Stimulated activated naive CD8-positive, alpha-beta T cell treated with anti-CD3 and anti-CD28 coated beads, Interleukin-15, Interleukin-2, amounts not matched to agents 100 U/mL and 50 U/mL, for 24 hours (primary cell): ENCODE measurements around the gene PRSS38.

Experiments
- ATAC-seq: fragments of 150-1000 bp; cut with Tn5 transposase; one replicate; pipeline ENCODE4 v1.10.0; 2021
- DNase-seq: peaks from one replicate; pipeline ENCODE4 v3.0.0; 2021

PRSS38 gene

DNA sequence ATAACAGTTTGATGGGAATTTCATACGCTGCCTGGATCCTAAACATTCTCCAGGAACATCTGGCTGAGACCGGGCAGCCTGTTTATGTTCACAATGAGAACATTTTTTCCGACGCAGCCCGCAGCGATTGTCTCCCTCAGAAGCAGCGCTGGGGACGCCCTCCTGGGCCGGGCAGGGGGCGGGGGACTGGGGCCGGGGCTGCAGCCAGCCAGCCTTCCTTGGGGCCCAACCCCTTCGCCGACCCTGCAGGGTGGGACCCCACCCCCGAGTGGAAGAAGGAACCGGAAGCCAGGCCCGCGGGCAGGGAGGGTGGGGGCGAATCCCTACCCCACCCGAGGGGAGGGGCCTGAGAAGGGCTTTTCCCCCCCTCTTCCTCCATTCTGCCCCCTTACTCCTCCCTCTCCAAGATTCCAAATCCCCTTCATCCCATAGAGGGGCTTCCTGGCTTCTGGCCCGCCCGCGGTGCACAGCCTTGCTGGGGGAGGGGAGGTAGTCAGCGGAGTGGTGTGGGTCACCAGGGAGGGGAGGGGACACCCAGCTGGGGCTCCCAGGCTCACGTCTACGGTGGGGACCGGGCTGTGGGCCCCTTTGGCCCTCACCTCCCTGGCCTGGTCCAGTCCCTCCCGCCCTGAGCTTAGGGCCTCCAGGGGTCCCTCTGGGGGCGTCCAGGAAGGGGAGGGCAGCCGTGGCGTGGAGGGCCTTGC lies 71.7 kb downstream of the PRSS38 start:
- DNase-seq = peak; percentile 36
- no peak for ATAC-seq

DNA sequence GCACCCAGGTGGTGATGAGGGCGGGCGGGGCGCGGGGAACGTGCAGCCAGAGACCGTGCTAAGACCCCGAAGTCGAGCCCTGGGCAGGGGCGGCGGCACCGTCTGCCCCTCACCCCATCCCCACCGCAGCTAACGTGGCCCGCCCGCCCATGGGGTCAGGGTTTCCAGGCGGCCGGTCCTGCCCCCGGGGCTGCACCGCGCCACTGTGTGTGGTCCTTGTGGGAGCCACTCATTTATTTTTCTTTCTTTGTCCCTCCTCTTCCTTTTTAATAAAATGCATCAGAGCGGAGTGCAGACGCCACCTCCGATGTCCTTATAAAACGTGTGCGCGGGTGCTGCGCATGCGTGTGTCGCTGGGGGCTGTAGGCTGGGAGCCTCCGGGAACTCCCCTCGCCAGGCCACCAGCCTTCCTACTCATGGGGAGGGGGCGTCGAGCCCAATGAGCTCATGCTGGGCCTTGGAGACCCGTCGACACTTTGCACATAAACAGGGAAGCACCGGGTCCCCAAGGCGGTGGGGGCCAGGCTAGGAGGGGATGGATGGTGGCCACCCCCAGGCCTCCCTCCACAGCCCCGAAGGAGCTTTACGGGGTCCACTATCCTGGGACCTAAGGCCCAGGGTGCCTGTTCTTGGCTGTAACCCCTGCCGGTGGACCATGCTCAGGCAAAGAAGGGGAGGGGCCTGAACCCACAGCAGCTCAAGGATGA lies 72.4 kb downstream of the PRSS38 start:
- DNase-seq = no peak
- ATAC-seq = no peak

DNA sequence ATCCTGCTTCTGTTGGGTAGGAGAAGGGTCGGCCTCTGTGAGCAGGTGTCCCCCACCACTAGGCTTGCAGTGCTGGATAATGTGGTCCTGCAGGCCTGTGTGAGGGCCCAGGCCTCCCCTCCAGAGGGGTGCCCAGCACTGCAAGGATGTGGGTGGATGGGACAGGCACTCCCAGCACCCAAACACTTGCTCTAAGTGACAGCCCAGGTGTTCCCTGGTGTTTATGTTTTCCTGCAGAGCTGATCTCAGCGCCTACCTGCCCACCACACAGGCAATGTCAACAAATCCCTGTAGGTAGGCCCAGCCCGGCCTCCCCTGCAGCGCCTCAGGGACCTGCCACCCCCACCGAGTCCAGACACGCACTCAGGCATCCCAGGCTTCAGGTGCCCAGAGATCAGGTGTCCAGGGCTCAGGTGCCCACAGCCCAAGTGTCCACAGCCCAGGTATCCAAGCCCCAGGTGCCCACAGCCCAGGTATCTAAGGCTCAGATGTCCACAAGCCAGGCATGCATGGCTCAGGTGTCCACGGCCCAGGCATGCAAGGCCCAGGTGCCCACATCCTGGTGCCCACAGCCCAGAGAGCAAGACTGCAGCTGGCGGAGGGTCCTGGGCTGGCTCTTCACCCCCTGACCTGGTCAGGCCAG lies 73.0 kb downstream of the PRSS38 start:
- no peak for ATAC-seq
- no peak for DNase-seq

DNA sequence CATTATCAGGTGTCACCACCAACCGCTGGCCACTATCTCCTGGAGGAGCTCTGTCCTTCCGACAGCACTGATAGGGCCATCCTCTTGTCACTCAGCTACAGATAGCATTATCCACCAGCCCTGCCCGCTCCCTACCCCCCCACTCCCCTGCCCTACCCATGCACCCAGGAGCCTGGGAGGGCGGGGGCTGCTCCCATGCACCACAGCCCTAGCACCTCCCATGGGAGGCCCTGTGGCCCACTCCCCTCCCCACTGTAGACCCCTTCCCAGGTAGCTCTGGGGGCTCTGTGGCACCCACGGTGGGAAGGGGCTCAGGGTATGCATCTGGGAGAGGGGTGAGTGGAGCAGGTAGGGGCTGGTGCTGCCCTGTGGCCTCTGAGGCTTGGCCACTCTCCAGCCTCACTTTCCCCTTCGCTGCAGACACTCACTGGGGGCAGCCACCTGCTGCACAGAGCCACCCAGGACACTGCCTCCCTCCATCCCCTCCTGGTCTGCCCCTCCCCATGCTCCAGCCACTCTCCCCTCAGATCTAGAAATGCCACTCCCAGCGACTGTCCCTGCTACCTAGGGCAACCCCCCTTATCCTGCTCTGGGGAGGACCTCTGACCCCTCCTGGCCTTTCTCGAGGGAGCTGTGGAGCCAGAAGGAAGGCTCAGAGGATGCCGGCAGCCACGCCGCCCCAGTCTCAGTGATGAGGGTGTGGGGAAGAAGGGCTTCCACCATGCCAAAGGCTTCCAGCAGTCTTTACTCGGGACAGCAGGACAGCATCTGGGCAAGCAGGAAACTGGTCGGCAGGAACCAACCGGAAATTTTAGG lies 73.8 kb downstream of the PRSS38 start:
- ATAC-seq = no peak
- no peak for DNase-seq

DNA sequence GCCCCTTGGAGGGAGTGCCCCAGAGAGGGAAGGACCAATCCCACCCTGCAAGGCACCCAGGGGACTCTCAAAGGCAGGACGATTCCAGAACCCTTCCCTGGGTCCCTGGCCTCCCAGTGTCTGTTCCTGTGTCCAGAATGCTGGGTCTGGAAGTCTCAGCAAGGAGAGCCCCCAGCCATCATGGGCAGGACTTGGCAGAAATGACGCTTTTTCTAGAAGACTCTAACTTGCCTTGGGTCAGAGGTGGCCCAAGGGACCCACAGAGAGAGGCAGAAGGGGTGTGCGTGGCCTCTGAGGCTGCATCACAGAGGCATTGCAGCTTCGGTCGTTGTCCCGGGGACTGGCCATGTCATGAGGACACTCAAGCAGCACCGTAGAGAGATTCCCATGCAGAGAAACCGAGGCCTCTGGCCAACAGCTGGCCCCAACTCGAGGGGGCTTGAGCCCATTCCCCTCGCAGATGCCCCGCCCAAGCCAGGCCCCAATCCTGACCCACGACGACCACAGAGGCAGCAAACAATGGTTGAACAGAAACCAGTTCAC lies 74.5 kb downstream of the PRSS38 start:
- DNase-seq (no peak), ATAC-seq (no peak)

DNA sequence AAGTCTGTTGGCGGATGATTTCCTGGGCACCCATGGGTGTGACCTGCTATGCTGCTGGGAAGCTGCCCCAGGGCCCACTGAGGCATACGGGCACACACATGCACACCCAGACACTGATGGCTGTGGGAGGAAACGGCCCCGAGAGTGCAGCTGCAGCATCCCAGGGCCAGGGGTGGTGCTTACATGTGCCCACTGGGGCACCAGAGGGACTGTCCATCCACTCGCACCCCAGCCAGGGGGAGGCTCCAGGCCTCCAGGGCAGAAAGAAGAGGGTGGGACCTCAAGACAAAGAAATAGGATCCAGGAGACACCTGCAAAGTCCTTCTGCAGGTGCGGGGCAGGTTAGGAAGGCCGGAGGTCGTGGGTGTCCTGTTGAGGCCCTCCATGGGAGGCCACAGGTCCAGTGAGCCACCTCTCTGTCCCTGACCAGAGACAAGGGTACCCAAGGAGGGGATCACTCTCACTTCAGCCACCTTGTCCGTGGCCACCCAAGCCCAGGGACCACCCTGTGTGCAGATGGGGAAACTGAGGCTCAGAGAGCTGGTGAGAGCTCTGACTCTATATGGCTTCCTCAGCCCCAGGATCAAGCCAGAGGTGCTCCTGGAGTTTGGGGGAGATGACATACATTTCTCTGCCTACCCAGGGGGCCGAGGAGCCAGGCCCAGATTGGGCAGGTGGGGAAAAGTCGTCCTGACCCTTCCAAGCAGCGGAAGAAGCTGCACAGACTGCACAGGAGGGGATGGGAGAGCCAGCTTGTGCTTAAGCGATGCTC lies 75.2 kb downstream of the PRSS38 start:
- ATAC-seq = no peak
- no peak for DNase-seq

DNA sequence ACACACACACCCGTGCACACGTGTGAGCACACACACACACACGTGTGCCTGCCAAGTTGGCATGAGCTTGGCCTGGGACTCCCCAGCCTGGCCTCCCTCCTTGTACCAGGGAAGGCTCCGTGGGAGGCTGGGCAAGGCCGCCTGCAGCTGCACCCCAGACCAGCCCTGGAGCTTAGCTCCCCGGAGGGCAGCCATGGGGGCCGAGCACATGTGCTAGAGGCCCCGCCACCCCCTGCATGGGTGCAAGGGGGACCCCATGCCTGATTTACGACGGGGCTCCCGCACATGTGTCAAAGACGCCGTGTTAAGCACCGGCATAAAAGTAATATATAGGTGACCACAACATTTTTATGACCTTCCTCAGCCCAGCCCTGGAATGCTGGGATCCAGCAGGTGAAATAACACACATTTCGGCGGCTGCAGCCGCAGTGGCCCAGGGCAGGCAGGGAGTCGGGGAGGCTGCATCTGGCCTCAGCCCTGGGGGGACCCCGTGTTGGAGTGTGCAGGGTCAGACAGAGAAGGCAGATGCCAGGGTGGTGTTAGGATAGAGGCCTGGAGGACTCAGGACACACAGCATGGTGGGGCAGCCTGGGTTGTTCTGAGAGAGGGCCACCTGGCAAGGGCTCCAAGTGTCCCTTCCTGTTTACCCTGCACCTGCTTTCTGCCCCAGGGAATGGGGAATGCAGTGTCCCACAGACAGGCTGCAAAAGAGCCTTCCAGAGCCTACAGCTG lies 75.9 kb downstream of the PRSS38 start:
- ATAC-seq = no peak
- peak; percentile 1 for DNase-seq

DNA sequence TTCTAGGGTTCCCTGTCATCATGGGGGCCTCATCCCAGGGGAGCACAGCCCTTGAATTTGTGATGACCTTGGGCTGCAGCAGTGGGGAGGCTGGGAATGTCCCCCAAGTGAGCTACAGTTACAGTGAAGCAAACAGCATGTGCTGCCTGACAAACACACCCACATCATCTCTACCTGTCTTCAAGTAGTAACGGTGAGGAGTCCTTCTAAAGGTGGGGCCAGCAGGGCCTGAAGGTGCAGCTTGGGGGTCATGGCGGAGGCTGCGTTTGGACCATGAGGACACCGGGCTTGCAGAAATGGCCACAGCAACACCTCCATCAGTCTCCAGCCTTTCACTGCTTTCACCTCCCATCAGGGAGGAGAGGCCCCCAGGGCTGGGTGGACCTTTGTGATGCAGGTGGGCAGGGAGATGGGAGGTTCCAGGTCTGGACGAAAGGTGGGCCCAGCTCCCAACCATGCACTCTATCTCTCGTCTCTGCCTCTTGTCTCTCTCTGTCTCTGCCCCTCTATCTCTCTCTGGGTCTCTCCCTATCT lies 76.5 kb downstream of the PRSS38 start:
- DNase-seq (no peak), ATAC-seq (no peak)

DNA sequence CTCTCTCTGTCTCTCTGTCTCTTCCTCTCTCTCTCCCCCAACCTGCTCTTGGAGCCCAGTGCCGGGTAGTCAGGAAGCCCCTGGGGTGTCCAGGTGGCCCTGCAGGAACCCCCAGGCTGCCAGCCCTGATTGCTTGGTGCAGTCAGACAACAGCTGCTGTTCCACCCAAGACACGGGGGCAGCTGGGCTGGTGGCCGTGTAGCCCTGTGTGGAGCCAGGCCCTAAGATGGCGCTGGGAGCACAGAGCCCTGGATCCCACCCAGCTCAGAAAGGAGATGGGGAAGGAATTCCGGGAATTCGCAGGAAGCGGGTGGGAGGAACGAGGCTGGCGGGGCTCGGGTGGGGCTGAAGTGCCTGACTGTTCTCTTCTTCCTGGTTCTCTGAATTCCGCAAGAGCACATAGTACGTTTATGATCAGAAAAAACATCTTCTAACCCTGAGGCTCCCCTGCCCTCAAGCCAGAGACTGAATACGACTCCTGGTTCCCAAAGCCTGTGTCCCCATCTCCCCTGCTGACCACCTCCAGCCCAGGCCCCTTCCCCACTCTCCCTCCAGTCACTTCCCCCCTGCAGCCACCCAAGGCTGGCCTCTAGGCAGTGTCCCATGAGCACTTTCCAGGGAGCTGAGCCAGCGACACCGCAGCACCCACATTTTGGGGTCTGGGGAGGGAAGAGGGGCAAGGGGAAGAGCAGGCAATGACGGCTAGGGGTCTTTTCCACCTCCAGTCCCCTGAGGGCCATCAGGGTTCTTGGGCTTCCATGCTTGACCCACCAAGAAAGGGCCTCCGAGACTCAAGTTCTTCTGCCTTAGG lies 77.2 kb downstream of the PRSS38 start:
- DNase-seq (no peak), ATAC-seq (no peak)

DNA sequence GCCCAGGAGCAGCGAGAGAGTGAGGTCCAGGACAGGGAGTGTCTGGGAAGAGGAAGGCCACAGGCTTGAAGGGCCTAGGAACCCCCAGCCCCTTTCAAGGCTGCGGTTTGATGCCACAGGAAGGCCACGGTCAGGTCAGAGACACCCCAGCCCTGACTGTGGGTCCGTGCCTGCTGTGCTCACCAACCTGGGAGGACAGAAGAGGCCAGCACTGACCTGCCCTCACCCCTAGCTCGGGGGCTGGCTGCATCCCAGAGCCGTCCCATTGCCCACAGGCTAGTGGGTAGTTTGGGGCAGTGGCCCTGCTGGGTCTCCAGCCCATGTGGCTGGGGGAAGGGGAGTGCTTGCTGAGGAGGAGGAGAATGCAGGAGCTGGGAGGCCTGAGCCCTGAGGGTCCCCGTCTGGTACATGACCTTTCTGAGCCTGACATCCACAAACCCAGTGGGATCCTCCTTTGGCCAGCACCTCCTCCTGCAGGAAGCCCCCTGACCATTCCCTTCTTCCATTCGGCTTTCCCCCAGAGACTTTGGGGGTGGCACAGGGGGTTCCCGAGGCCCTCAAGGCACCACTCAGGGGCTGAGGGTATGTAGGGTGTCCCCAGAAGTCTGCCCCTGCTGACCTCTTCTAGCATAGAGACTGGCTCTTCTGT lies 77.9 kb downstream of the PRSS38 start:
- ATAC-seq = no peak
- DNase-seq = no peak

DNA sequence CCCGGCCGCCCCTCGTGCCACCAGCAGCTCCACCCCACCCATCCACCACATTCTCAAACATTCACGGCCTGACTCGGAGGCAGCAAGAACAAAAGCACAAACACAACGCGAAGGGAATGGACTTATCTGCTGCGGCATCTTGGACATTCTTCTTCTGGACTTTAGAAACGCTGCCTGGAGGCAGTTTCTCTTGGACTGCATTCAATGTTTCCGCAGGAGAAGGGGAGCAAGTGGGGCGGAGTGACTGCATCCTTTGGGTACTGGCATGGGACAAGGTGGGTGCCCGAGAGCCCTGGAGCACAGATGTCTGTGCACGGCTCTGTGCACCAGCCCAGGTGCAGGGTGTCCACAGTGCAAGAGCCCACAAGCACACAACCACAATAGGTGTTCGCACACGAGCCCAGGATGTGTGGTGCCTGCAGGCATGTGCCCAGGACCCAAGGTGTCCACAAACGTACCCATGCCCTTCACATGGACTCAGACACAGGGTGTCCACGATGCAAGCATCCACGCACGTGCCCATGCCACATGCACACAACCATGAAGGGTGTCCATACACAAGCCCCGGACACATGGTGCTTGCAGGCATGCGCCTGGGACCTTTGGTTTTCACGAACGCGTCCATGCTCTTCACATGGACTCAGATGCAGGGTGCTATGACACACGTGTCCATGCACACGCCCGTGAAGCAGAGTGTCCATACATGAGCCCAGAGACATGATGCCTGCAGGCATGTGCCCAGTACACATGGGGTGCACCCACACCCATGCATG lies 78.7 kb downstream of the PRSS38 start:
- DNase-seq = peak; percentile 2
- ATAC-seq = no peak

DNA sequence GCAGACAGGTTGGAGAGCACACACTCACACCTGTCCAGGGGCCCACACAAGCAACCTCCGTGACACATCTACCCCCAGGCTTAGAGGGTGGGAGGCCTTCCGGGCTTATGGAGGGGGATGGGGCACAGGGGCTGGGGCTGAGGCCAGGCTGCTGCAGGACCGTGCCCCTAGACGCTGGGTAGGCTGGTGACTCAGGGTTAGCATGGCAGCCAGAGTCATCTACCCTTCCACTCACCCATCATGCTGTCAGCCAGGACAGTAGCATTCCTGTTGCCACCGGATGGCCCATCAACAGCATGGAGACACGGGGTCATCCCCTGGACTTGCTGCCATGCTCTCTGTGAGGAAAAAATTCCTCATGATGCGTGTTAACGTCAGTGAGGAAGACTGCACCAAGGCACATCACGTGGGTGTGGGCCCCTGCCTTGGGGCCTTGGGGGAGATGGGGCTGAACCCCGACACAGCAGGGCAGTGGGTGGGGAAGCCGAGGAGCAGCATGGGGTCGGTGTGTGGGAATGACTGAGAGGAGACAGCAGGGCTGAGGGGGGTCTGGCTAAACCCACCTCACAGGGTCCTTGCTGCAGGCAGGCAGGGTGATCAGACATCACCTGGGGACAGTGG lies 79.5 kb downstream of the PRSS38 start:
- peak; percentile 2 for DNase-seq
- ATAC-seq = no peak
